C4-2B (cell line): Measurements from ENCODE around the gene KCNC1.

ENCODE experiments used
- H3K27ac ChIP-seq: fragments of 450-650 bp; 2 replicates; pipeline ENCODE4 v1.5.1; 2017
- ZFX ChIP-seq: fragments of 450-650 bp; IDR thresholded peaks from 2 replicates; pipeline ENCODE4 v1.6.1; 2017
- TF ChIP-seq, protein P1 (sequence below): fragments of 450-650 bp; conservative IDR thresholded peaks from 2 replicates; pipeline ENCODE4 v1.5.1; 2017; ENCODE audit warnings: mild to moderate bottlenecking

The KCNC1 gene

DNA sequence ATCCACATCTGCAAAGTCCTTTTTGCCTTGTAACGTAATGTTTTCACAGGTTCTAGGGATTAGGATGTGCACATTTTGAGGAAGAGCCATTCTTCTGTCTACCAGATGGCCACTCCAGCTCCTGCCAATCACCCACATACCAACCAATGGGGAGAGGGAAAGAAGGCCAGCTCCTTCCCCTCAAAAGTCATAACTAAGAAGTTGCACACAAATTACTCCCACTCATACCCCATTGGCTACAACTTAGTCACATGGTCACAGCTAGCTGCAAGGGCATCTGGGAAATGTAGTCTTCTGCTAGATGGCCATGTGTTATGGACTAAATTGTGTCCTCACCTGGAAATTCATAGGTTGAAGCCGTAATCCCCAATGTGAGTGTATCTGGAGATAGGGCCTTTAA, 30.6 kb upstream of the KCNC1 start:
- TF ChIP-seq, protein P1, sequence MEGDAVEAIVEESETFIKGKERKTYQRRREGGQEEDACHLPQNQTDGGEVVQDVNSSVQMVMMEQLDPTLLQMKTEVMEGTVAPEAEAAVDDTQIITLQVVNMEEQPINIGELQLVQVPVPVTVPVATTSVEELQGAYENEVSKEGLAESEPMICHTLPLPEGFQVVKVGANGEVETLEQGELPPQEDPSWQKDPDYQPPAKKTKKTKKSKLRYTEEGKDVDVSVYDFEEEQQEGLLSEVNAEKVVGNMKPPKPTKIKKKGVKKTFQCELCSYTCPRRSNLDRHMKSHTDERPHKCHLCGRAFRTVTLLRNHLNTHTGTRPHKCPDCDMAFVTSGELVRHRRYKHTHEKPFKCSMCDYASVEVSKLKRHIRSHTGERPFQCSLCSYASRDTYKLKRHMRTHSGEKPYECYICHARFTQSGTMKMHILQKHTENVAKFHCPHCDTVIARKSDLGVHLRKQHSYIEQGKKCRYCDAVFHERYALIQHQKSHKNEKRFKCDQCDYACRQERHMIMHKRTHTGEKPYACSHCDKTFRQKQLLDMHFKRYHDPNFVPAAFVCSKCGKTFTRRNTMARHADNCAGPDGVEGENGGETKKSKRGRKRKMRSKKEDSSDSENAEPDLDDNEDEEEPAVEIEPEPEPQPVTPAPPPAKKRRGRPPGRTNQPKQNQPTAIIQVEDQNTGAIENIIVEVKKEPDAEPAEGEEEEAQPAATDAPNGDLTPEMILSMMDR, result no peak
- no peak for TF ChIP-seq ZFX
- H3K27ac ChIP-seq, result no peak overlapping the region

DNA sequence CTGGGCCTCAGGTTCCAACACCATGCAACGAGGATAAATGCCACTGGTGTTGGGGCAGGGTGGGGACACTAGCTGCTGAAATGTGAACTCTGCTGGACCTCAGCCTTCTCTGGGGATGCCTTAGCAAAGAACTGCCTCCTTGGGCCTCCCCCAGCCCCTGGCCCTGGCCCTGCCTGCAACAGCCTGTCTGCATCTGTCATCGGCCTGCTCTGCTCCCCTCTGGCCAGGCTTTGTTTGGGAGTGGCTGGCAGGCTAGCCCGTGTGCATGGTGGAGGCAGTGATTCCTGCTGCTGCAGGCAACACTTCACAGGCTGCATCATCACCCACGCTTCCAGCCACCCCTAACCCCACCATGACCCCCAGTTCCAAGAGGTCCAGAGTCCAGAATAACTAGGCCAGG, 26.8 kb upstream of the KCNC1 start:
- TF ChIP-seq, protein P1, result no peak
- TF ChIP-seq ZFX, result no peak
- H3K27ac ChIP-seq, result no peak overlapping the region

DNA sequence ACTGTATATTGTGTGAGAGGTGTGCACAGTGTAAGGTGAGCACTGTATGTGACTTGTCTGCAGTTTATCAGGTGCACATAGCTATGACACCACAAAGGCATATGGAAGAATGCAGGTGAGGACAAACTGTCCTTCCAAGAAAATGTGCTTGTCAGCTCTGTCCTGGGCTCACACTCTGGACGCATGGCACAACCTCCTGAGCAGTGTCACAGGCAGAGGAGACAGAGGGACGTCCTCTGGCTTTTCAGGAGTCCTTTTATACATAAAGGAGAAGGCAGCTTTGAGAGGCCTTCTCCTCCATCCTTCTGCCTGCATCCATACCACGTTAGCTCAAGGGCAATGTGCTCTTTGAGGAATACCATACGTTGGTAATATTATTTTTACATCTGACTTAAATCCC, 22.7 kb upstream of the KCNC1 start:
- TF ChIP-seq ZFX, result no peak
- TF ChIP-seq, protein P1, result no peak
- no peak overlapping the region for H3K27ac ChIP-seq

DNA sequence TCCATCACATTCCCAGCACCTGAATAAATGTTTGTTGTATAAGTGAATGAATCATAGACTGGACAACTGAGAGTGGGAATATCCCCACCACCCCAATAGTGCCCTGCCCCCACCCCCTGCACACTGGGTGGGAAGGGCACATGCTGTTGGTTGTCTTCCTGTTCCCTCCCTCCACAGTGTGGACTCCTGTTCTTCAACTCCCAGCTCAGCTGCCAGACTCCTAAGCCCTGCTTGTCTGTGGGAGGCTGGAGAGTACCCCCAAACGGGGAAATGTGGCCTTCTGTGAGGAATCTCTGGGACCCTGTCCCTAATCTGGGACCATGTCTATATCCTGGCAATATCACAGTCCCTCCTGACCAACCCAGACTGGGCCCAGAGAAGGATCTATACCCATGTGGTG, 20.7 kb upstream of the KCNC1 start:
- TF ChIP-seq, protein P1, result no peak
- TF ChIP-seq ZFX, result no peak
- no peak overlapping the region for H3K27ac ChIP-seq

DNA sequence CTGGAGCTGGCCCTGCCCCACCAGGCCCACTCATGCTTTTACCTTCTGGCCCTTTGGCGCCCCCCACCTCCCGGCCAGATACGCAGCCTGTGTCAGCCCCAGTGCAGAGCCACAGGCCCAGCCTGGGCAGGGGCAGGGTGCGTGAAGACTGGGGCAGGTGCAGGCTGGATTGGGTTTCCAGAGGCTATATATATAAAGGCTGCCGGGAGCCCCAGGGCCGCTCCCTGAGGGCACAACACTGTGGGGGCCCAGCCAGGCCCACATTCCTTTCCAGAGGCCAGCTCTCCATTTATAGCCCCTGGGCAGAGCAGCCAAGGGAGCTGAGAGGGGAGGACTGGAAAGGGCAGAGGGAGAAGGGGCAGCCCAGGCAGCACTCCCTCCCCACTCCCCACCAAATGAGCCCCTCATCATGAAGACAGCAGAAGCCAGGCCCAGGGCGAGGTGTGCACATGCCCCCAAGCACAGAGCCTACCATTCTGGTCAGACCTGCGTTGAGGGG, 20.2 kb upstream of the KCNC1 start:
- no peak overlapping the region for H3K27ac ChIP-seq
- TF ChIP-seq, protein P1, result no peak
- no peak for TF ChIP-seq ZFX

DNA sequence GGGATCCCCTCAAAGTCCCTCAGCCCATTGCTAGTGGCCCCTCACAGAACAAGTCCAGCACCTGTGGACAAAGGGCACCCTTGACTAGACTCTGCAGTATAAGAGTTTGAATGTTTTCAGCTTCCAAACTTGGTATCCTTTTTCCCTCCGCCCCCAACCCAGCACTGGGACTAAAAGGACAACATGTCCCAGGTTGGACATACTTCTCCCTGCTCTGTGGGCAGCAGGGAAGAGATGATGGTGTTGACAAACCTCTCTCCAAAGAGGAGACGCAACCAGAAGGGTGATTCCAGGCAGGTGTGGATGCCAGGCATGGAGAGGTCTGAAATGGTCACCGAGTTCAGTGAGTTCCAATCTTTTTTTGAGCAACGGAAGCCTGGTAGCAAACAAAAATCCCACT, 19.7 kb upstream of the KCNC1 start:
- TF ChIP-seq ZFX, result no peak
- TF ChIP-seq, protein P1, result no peak
- H3K27ac ChIP-seq, result no peak overlapping the region

DNA sequence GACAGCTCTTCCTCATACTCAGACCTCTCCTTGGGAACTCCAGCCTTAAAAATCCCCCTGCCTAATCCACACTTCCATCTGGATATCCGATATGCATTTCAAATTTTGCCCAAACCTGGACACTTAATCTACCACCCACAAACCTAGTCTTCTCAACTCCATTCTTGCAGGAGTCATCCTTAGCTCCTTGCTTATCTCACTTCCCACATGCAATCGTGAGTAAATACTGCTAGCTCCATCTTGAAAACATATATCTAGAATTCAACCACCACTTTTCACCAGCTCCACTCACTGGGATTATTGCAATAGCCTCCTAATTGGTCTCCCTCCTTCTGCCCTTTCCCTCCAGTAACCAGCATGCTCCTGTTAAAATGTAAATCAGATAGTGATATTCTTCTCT, 17.8 kb upstream of the KCNC1 start:
- no peak for TF ChIP-seq ZFX
- TF ChIP-seq, protein P1, result no peak

More for the DNA sequence above, 17.8 kb upstream of the KCNC1 start:
- H3K27ac ChIP-seq, result no peak overlapping the region
